Stimulated activated naive CD4-positive, alpha-beta T cell (primary cell): ENCODE results near the gene ELF4.

Experiments
- DNase-seq, 6 experiments: peaks; one replicate each; lab custom pipeline; 2025; lab: John Stamatoyannopoulos, UW

Gene ELF4

GRCh38 chrX:130047416-130047815 is 62.9 kb downstream of the ELF4 start:
- DNase-seq: no peak

GRCh38 chrX:130039847-130040246 is 70.5 kb downstream of the ELF4 start:
- DNase-seq: no peak

GRCh38 chrX:130034178-130034577 is 76.1 kb downstream of the ELF4 start:
- DNase-seq: no peak

- DNase-seq: no peak
Measured at GRCh38 chrX:130032552-130032951, 77.7 kb downstream of the ELF4 start.

- DNase-seq: no peak
Measured at GRCh38 chrX:130030826-130031225, 79.5 kb downstream of the ELF4 start.

GRCh38 chrX:130028196-130028595 is 82.1 kb downstream of the ELF4 start:
- DNase-seq: peak in 5 of 6 experiments; percentile 28 to 48 (median 40)

GRCh38 chrX:130027569-130027968 is 82.7 kb downstream of the ELF4 start:
- no peak for DNase-seq

- DNase-seq: no peak
Measured at GRCh38 chrX:130025256-130025655, 85.0 kb downstream of the ELF4 start.

- peak; percentile 64 to 84 (median 76) for DNase-seq
Measured at GRCh38 chrX:130024127-130024526, 86.2 kb downstream of the ELF4 start.

GRCh38 chrX:130020661-130021324 is 89.5 kb downstream of the ELF4 start:
- DNase-seq: no peak

- no peak for DNase-seq
Measured at GRCh38 chrX:130018143-130018542, 92.2 kb downstream of the ELF4 start.

- no peak for DNase-seq
Measured at GRCh38 chrX:130015181-130015580, 95.1 kb downstream of the ELF4 start.
